ENCODE data around the gene RAB42. TPM values are rescaled to one million over a fixed set of nuclear protein-coding genes. Genes with fewer than 3 reads are reported as not detected.
A peak's percentile ranks its signal among the peaks of the same experiment; 100 is the strongest.

Gene RAB42
- total RNA-seq, 1 experiment from 2014 or later, result not detected

GRCh38 chr1:28573564-28573963, 18.5 kb upstream of the RAB42 start:
- peaks cover 79% of the 10 kb centered on the region for H3K36me3 Mint-ChIP-seq (ENCODE audit: insufficient read depth, unreplicated experiment)
- TF ChIP-seq CTCF (IDR thresholded peaks at IDR 0.05; ENCODE audit: unreplicated experiment), result no peak
- no peaks in the 10 kb centered on the region for H3K27me3 Mint-ChIP-seq (ENCODE audit: insufficient read depth, unreplicated experiment)
- intact Hi-C loops (cut with micrococcal nuclease), result no loop called here
- no peak for DNase-seq (ENCODE audit: unreplicated experiment)
- no peak overlapping the region for H3K27ac Mint-ChIP-seq (ENCODE audit: low read depth, unreplicated experiment)
- CTCF ChIA-PET, result interaction anchor here (0.6 to 0.7 kb wide), 2 partner anchors 22 to 67 kb away, joined by 3 to 4 read pairs; no protein-coding TSS in a partner anchor
- no peaks in the 10 kb centered on the region for H3K4me1 Mint-ChIP-seq (ENCODE audit: insufficient read depth, unreplicated experiment)
- no TSS peak for BruUV-seq (replicated peaks)
- no peak overlapping the region for H3K4me3 Mint-ChIP-seq (ENCODE audit: unreplicated experiment)
- no peaks in the 10 kb centered on the region for H3K9me3 Mint-ChIP-seq (ENCODE audit: unreplicated experiment)
- POLR2A ChIA-PET, result interaction anchor here (3.8 kb wide), 1 partner anchor 8 kb away, joined by 26 read pairs; no protein-coding TSS in a partner anchor

- no peaks in the 10 kb centered on the region for H3K27me3 Mint-ChIP-seq (ENCODE audit: insufficient read depth, unreplicated experiment)
- BruUV-seq (replicated peaks), result no TSS peak
- DNase-seq (ENCODE audit: unreplicated experiment), result peak; percentile 29
- peaks cover 10% of the 10 kb centered on the region for H3K4me1 Mint-ChIP-seq (ENCODE audit: insufficient read depth, unreplicated experiment)
- H3K4me3 Mint-ChIP-seq (ENCODE audit: unreplicated experiment), result no peak overlapping the region
- no peak for TF ChIP-seq CTCF (IDR thresholded peaks at IDR 0.05; ENCODE audit: unreplicated experiment)
- ChIA-PET CTCF (interaction anchor here (1.3 kb wide), 1 partner anchor 60 kb away, joined by 5 read pairs; no protein-coding TSS in a partner anchor), POLR2A (interaction anchor here (0.9 to 5.4 kb wide), 7 partner anchors 25 to 328 kb away, joined by 3 to 64 read pairs (median 4); partner anchors contain the start of genes RCC1, TAF12 and TRNAU1AP)
- intact Hi-C loops (cut with micrococcal nuclease), result no loop called here
- H3K36me3 Mint-ChIP-seq (ENCODE audit: insufficient read depth, unreplicated experiment), result peaks cover 82% of the 10 kb centered on the region
- H3K9me3 Mint-ChIP-seq (ENCODE audit: unreplicated experiment), result no peaks in the 10 kb centered on the region
- H3K27ac Mint-ChIP-seq (ENCODE audit: low read depth, unreplicated experiment), result peak overlapping the region; percentile 39
Measured at GRCh38 chr1:28577052-28577678, 14.9 kb upstream of the RAB42 start.

DNA sequence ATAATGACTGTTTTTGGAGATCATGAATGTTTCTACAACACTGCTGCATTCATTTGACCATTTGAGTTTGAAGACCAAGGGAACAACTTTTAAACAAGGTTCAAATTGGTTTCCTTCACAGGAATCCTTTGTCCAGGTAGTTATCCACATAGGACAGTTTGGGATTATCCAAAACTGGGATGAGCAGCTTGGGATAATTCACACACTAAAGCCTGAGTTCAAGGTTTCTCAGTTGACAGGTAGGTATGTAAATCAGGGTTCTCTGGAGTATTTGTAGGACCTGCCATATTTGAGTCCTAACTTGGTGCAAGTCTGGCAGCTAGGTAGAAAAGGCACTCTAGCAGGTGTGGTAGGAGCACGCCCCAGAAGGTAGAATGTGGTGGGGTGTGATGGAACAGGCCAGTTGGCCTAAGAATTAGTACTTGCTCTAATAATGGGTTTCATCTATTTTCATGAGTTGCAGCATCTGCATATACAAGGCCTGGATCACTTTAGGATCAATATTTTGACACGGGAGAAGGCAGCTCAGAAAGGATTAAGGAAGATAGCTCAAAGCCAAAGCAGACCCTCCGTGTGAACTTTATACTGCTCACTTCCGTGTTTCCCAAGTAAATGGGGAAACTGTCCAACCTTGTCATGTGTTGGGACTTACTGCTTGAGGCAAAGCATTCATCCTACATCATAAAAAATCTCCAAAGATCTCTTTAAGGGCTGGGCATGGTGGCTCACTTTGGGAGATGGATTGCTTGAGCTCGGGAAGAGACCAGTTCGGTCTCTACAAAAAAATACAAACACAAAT, 14.1 kb upstream of the RAB42 start:
- Mint-ChIP-seq H3K27ac (ENCODE audit: low read depth, unreplicated experiment) (peak overlapping the region; percentile 61), H3K27me3 (ENCODE audit: insufficient read depth, unreplicated experiment) (no peaks in the 10 kb centered on the region), H3K4me3 (ENCODE audit: unreplicated experiment) (peak overlapping the region; percentile 7), H3K9me3 (ENCODE audit: unreplicated experiment) (no peaks in the 10 kb centered on the region), H3K36me3 (ENCODE audit: insufficient read depth, unreplicated experiment) (peaks cover 78% of the 10 kb centered on the region), H3K4me1 (ENCODE audit: insufficient read depth, unreplicated experiment) (peaks cover 11% of the 10 kb centered on the region)
- CTCF ChIA-PET, result interaction anchor here (0.6 to 5.4 kb wide), 4 partner anchors 11 to 218 kb away, joined by 3 to 28 read pairs (median 6); no protein-coding TSS in a partner anchor
- BruUV-seq (replicated peaks), result no TSS peak
- POLR2A ChIA-PET, result interaction anchor here (0.9 to 6.6 kb wide), 8 partner anchors 25 to 140 kb away, joined by 3 to 147 read pairs (median 6); partner anchors contain the start of genes RCC1 and RNU11
- TF ChIP-seq CTCF (IDR thresholded peaks at IDR 0.05; ENCODE audit: unreplicated experiment), result no peak
- no peak for DNase-seq (ENCODE audit: unreplicated experiment)
- intact Hi-C loops (cut with micrococcal nuclease), result no loop called here

- Mint-ChIP-seq H3K9me3 (ENCODE audit: unreplicated experiment) (no peaks in the 10 kb centered on the region), H3K4me3 (ENCODE audit: unreplicated experiment) (no peak overlapping the region), H3K27me3 (ENCODE audit: insufficient read depth, unreplicated experiment) (no peaks in the 10 kb centered on the region), H3K27ac (ENCODE audit: low read depth, unreplicated experiment) (peak overlapping the region; percentile 61), H3K4me1 (ENCODE audit: insufficient read depth, unreplicated experiment) (peaks cover 15% of the 10 kb centered on the region), H3K36me3 (ENCODE audit: insufficient read depth, unreplicated experiment) (peaks cover 78% of the 10 kb centered on the region)
- no peak for TF ChIP-seq CTCF (IDR thresholded peaks at IDR 0.05; ENCODE audit: unreplicated experiment)
- DNase-seq (ENCODE audit: unreplicated experiment), result no peak
- ChIA-PET POLR2A (interaction anchor here (0.7 to 6.6 kb wide), 14 partner anchors 18 to 331 kb away, joined by 3 to 147 read pairs (median 33); partner anchors contain the start of genes RCC1, RNU11, SESN2 and TAF12), CTCF (interaction anchor here (0.6 to 5.4 kb wide), 7 partner anchors 12 to 272 kb away, joined by 3 to 28 read pairs (median 3); no protein-coding TSS in a partner anchor)
- intact Hi-C loops (cut with micrococcal nuclease), result no loop called here
- BruUV-seq (replicated peaks), result no TSS peak
Measured at GRCh38 chr1:28578696-28579218, 13.3 kb upstream of the RAB42 start.
